Measurements from ENCODE around the gene CYP51A1. TPM values are rescaled to one million over a fixed set of nuclear protein-coding genes. Genes with fewer than 3 reads are reported as not detected.
"Not testable (repeated sequence)": the region's sequence is repeated elsewhere in the genome, so short reads cannot be mapped to it uniquely, and the experiment has no call there.

CYP51A1 gene
- total RNA-seq, 2 experiments from 2014 or later, result 57.8 to 63.3 TPM

DNA sequence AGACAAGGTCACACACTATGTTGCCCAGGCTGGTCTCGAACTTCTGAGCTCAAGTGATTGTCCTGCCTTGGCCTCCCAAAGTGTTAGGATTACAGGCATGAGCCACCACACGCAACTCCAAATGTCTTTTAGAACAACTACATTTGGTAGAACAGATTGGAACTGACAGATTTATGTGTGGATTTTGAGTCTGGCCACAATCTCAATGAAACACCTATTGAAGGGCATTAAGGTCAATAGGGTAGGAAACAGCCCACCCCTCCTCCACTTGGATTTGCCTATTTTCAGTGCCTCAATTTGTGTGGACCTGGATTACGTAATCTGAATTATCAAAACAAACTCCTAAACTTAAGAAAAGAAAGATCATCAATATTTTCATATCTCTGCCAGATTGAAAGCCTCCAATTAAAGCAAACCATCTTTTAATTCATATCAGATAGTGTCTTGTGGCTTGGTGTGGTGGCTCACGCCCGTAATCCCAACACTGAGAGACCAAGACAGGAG is 15.5 kb upstream of the CYP51A1 start:
- H3K4me1 Mint-ChIP-seq, result no peaks in the 10 kb centered on the region
- DNase-seq (no peak), ATAC-seq (no peak)
- POLR2A ChIA-PET, result no interaction called here
- CTCF ChIA-PET, result interaction anchor here (1.0 kb wide), 1 partner anchor 20 kb away, joined by 3 read pairs; no protein-coding TSS in a partner anchor
- H3K9me3 Mint-ChIP-seq (ENCODE audit: low read depth), result no peaks in the 10 kb centered on the region
- H3K27ac Mint-ChIP-seq, result no peak overlapping the region
- no peaks in the 10 kb centered on the region for H3K27me3 Mint-ChIP-seq
- H3K36me3 Mint-ChIP-seq (ENCODE audit: low read depth), result no peaks in the 10 kb centered on the region
- intact Hi-C loops (cut with DNase I, micrococcal nuclease), result no loop called here
- no peak overlapping the region for H3K4me3 Mint-ChIP-seq

DNA sequence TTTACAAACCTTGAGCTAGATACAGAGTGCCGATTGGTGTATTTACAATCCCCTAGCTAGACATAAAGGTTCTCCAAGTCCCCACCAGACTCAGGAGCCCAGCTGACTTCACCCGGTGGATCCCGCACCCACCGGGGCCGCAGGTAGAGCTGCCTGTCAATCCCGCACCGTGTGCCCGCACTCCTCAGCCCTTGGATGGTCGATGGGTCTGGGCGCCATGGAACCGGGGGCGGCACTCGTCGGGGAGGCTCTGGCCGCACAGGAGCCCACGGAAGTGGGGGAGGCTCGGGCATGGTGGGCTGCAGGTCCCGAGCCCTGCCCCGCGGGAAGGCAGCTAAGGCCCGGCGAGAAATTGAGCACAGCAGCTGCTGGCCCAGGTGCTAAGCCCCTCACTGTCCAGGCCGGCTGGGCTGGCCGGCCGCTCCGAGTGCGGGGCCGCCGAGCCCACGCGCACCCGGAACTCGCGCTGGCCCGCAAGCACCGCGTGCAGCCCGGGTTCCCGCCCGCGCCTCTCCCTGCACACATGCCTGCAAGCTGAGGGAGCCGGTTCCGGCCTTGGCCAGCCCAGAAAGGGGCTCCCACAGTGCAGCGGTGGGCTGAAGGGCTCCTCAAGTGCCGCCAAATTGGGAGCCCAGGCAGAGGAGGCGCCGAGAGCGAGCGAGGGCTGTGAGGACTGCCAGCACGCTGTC is 9.1 kb upstream of the CYP51A1 start:
- H3K27me3 Mint-ChIP-seq; intact Hi-C loops (cut with DNase I, micrococcal nuclease); H3K4me1 Mint-ChIP-seq; H3K27ac Mint-ChIP-seq; H3K4me3 Mint-ChIP-seq; H3K36me3 Mint-ChIP-seq (ENCODE audit: low read depth); H3K9me3 Mint-ChIP-seq (ENCODE audit: low read depth); CTCF ChIA-PET; ATAC-seq; DNase-seq: not testable (repeated sequence)
- POLR2A ChIA-PET, result interaction anchor here (0.6 kb wide), 1 partner anchor 10 kb away, joined by 3 read pairs; no protein-coding TSS in a partner anchor

DNA sequence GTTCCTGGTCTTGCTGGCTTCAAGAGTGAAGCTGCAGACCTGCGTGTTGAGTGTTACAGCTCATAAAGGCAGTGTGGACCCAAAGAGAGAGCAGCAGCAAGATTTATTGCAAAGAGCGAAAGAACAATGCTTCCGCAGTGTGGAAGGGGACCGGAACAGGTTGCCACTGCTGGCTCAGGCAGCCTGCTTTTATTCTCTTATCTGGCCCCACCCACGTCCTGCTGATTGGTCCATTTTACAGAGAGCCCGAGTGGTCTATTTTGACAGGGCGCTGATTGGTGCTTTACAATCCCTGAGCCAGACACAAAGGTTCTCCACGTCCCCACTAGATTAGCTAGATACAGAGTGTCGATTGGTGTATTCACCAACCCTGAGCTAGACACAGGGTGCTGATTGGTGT is 8.5 kb upstream of the CYP51A1 start:
- H3K36me3 Mint-ChIP-seq (ENCODE audit: low read depth); H3K4me3 Mint-ChIP-seq; CTCF ChIA-PET; DNase-seq; H3K27me3 Mint-ChIP-seq; POLR2A ChIA-PET; H3K9me3 Mint-ChIP-seq (ENCODE audit: low read depth); ATAC-seq; H3K4me1 Mint-ChIP-seq; intact Hi-C loops (cut with DNase I, micrococcal nuclease); H3K27ac Mint-ChIP-seq: not testable (repeated sequence)

DNA sequence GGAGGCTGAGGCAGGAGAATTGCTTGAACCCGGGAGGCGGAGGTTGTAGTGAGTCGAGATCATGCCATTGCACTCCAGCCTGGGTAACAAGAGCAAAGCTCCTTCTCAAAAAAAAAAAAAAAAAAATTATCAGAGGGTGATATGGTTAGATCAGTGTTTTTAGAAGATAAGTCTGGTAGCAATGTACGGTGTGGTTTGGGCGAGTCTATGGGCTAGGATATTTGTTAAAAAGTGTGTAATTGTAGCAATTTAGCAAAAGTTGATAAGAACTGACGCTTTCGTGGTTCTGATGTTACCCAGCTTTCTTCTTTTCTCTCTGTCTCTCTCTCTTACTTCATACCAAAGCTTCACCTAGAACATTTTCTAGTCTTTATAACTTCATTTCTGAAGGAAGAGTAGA is 6.9 kb upstream of the CYP51A1 start:
- CTCF ChIA-PET, result no interaction called here
- intact Hi-C loops (cut with DNase I, micrococcal nuclease), result no loop called here
- H3K27ac Mint-ChIP-seq, result no peak overlapping the region
- no peak for DNase-seq
- H3K36me3 Mint-ChIP-seq (ENCODE audit: low read depth), result no peaks in the 10 kb centered on the region
- H3K4me3 Mint-ChIP-seq, result no peak overlapping the region
- ATAC-seq, result no peak
- no peaks in the 10 kb centered on the region for H3K4me1 Mint-ChIP-seq
- POLR2A ChIA-PET, result no interaction called here
- H3K9me3 Mint-ChIP-seq (ENCODE audit: low read depth), result no peaks in the 10 kb centered on the region
- no peaks in the 10 kb centered on the region for H3K27me3 Mint-ChIP-seq

DNA sequence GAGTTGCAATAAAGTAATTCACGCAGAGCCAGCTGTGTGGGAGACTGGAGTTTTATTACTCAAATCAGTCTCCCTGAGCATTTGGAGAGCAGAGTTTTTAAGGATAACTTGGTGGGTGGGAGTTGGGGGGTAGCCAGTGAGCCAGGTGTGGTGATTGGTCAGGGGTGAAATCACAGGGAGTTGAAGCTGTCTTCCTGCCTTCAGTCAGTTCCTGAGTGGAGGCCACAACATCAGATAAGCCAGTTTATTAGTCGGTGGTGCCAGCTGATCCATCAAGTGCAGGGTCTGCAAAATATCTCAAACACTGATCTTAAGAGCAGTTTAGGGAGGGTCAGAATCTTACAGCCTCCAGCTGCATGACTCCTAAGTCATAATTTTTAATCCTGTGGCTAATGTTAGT is 3.3 kb upstream of the CYP51A1 start:
- Mint-ChIP-seq H3K27me3 (no peaks in the 10 kb centered on the region), H3K4me3 (no peak overlapping the region), H3K36me3 (ENCODE audit: low read depth) (peaks cover 5% of the 10 kb centered on the region), H3K4me1 (peaks cover 12% of the 10 kb centered on the region), H3K27ac (no peak overlapping the region), H3K9me3 (ENCODE audit: low read depth) (no peaks in the 10 kb centered on the region)
- intact Hi-C loops (cut with DNase I, micrococcal nuclease), result loop anchor here in 1 of 2 experiments (10.0 kb wide), 1 partner anchor 1867 kb away; the partner anchor contains the start of gene BET1
- no peak for ATAC-seq
- no peak for DNase-seq
- ChIA-PET CTCF (no interaction called here), POLR2A (interaction anchor here (0.6 kb wide), 1 partner anchor 288 kb away, joined by 5 read pairs; no protein-coding TSS in a partner anchor)

DNA sequence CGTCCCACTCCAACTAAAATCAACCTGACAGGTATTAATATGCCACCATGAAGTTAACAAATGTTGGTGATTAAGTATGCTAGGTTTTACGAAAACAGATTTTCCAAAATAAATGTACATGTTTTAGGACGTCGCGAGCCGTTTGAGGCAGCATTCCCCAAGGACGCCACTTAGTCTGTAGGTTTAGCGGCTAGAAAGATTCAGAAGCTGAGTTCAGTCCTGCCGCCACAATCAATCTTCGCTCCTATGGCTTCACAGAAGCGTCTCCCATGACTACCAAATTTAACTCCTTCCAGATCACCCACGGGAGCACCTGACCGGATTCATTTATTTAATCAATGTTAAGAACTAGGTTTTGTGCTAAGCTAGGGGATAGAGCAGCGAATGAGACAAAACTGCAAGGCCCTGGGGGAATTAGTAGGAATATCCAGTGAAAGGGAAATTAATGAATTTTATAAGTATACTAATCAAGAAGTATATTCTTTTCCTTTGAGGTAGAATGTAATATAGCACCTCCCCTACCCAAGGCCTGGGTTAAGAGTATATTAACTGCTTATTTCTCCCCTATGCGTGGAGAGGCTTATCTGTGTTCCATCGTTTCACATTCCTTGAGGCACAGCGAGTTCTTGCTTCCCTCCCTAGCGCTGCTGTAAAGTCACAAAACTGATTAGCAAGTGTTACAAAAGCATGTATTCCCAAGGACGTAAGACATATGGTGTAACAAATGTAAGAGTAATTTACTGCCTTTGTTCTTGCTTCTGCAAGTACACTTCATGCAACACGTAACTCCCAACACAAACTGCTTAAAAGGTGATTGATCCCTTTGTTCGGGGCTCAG is 994 bp upstream of the CYP51A1 start:
- DNase-seq, result no peak

DNA sequence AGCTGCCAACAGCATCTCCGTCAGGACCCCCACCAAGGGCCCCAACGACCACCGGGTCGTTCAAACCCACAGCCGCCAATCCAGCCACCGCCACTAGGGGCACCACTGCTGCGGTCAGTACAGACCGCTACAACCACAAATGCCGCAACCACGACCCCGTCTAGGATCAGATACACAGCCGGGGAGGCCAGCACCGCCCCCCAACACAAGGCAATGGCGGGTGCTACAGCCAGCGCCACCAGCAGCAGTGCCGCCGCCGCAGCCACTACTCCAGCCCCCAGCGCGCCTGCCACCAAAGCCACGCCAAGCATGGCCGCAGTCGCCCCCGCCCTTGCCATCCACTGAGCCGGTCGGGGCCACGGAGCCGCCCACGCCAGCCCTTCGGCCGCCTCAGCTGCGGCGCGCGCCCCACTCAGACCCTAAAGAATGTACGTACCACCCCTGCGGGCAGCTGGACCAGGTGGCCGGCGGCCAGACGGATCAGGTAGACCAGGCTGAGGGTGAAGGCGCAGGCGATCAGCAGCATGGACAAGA is 473 bp downstream of the CYP51A1 start:
- DNase-seq, result peak; percentile 77
- ATAC-seq, result peak; percentile 11
- H3K4me3 Mint-ChIP-seq, result peak overlapping the region; percentile 98
- H3K4me1 Mint-ChIP-seq, result peaks cover 20% of the 10 kb centered on the region
- H3K36me3 Mint-ChIP-seq (ENCODE audit: low read depth), result peaks cover 19% of the 10 kb centered on the region
- no peaks in the 10 kb centered on the region for H3K9me3 Mint-ChIP-seq (ENCODE audit: low read depth)
- H3K27me3 Mint-ChIP-seq, result no peaks in the 10 kb centered on the region
- ChIA-PET POLR2A (interaction anchor here (1.8 kb wide), 1 partner anchor 112 kb away, joined by 7 read pairs; the partner anchor contains the start of genes ANKIB1 and KRIT1), CTCF (interaction anchor here (0.7 to 2.7 kb wide), 8 partner anchors 9 to 395 kb away, joined by 3 to 13 read pairs (median 4); partner anchors contain the start of genes GATAD1 and RBM48)
- H3K27ac Mint-ChIP-seq, result peak overlapping the region; percentile 99
- intact Hi-C loops (cut with DNase I, micrococcal nuclease), result loop anchor here (1.0 to 10.0 kb wide), 11 partner anchors 45 to 1871 kb away; partner anchors contain the start of genes AKAP9 (in 2 of the 2), ANKIB1 (in 2 of the 2), GATAD1 (in 2 of the 2) and KRIT1 (in 2 of the 2)

More for the DNA sequence above, 994 bp upstream of the CYP51A1 start:
- POLR2A ChIA-PET, result interaction anchor here (1.5 to 1.8 kb wide), 2 partner anchors 111 to 312 kb away, joined by 6 to 7 read pairs; partner anchors contain the start of genes ANKIB1, GATAD1 and KRIT1
- Mint-ChIP-seq H3K27ac (peak overlapping the region; percentile 99), H3K9me3 (ENCODE audit: low read depth) (no peaks in the 10 kb centered on the region), H3K27me3 (no peaks in the 10 kb centered on the region), H3K36me3 (ENCODE audit: low read depth) (peaks cover 14% of the 10 kb centered on the region), H3K4me1 (peaks cover 20% of the 10 kb centered on the region), H3K4me3 (peak overlapping the region; percentile 98)
- intact Hi-C loops (cut with DNase I, micrococcal nuclease), result loop anchor here (2.0 to 10.0 kb wide), 2 partner anchors 110 to 1870 kb away; partner anchors contain the start of genes ANKIB1 (in 1 of the 2), BET1 (in 1 of the 2) and KRIT1 (in 1 of the 2)
- CTCF ChIA-PET, result interaction anchor here (0.6 to 2.7 kb wide), 7 partner anchors 45 to 1911 kb away, joined by 3 to 13 read pairs (median 4); partner anchors contain the start of genes GATAD1, LRRD1 and RBM48
- ATAC-seq, result no peak

DNA sequence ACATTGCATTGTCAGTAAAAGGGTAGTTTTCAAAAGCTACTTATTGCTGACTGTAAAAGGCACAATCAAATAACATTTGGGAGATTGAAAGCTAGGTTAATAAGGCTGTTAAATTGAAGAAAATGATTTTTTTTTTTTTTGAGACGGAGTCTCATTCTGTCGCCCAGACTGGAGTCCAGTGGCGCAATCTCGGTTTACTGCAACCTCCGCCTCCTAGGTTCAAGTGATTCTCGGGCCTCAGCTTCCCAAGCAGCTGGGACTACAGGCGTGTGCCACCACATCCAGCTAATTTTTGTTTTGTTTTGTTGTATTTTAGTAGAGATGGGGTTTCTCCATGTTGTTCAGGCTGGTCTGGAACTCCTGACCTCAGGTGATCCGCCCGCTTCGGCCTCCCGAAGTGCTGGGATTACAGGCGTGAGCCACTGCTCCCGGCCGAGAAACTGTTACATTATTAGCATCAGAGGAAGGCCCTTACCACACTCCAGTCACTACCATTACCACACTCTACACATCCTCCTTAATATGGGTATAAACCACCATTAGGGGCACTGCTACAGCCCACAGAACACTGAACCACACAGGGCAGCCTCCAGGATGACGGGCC is 1.0 kb downstream of the CYP51A1 start:
- H3K4me3 Mint-ChIP-seq, result peak overlapping the region; percentile 98
- peaks cover 20% of the 10 kb centered on the region for H3K4me1 Mint-ChIP-seq
- DNase-seq (no peak), ATAC-seq (peak; percentile 8)
- no peaks in the 10 kb centered on the region for H3K9me3 Mint-ChIP-seq (ENCODE audit: low read depth)
- CTCF ChIA-PET, result interaction anchor here (0.7 to 2.7 kb wide), 10 partner anchors 12 to 314 kb away, joined by 3 to 13 read pairs (median 3); partner anchors contain the start of genes GATAD1 and LRRD1
- peak overlapping the region; percentile 99 for H3K27ac Mint-ChIP-seq
- POLR2A ChIA-PET, result interaction anchor here (0.6 to 1.1 kb wide), 5 partner anchors 20 to 396 kb away, joined by 3 to 5 read pairs (median 4); partner anchors contain the start of genes ANKIB1, GATAD1, KRIT1 and RBM48
- intact Hi-C loops (cut with DNase I, micrococcal nuclease), result loop anchor here (5.0 to 10.0 kb wide), 2 partner anchors 251 to 1872 kb away; partner anchors contain the start of genes BET1 (in 1 of the 2) and MTERF1 (in 1 of the 2)
- peaks cover 21% of the 10 kb centered on the region for H3K36me3 Mint-ChIP-seq (ENCODE audit: low read depth)
- H3K27me3 Mint-ChIP-seq, result no peaks in the 10 kb centered on the region

DNA sequence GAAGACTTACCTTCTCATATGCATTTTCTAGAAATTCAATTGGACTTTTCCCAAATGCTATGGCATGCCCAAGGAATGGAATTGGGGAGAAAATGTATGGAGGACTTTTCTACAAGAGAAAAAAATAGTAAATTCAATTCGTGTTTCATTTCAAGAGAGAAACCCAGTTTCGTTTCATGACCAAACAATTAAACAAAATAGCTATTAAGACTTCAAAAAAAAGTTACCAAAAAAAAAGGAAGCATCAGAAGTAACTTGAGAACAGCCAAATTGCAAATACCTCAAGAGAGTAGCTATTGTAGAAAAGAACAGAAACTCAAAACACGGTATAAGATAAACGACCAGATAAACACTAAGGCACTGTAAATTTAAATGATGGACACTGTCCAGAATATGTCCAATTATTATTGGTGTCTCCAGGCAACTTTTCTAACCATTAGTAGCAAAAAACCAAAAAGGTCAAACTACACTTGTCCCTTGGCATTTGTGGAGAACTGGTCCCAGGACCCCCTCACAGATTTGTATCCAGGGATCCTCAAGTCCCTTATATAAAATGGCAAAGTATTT is 2.4 kb downstream of the CYP51A1 start:
- peaks cover 32% of the 10 kb centered on the region for H3K36me3 Mint-ChIP-seq (ENCODE audit: low read depth)
- CTCF ChIA-PET, result interaction anchor here (0.7 to 1.0 kb wide), 2 partner anchors 214 to 302 kb away, joined by 3 to 4 read pairs; no protein-coding TSS in a partner anchor
- intact Hi-C loops (cut with DNase I, micrococcal nuclease), result loop anchor here (5.0 to 10.0 kb wide), 2 partner anchors 250 to 1873 kb away; partner anchors contain the start of genes BET1 (in 1 of the 2) and MTERF1 (in 1 of the 2)
- POLR2A ChIA-PET, result interaction anchor here (0.9 kb wide), 1 partner anchor 316 kb away, joined by 3 read pairs; the partner anchor contains the start of gene GATAD1
- no peaks in the 10 kb centered on the region for H3K27me3 Mint-ChIP-seq
- no peak overlapping the region for H3K27ac Mint-ChIP-seq
- no peaks in the 10 kb centered on the region for H3K9me3 Mint-ChIP-seq (ENCODE audit: low read depth)
- ATAC-seq (no peak), DNase-seq (no peak)
- peaks cover 20% of the 10 kb centered on the region for H3K4me1 Mint-ChIP-seq
- H3K4me3 Mint-ChIP-seq, result no peak overlapping the region

DNA sequence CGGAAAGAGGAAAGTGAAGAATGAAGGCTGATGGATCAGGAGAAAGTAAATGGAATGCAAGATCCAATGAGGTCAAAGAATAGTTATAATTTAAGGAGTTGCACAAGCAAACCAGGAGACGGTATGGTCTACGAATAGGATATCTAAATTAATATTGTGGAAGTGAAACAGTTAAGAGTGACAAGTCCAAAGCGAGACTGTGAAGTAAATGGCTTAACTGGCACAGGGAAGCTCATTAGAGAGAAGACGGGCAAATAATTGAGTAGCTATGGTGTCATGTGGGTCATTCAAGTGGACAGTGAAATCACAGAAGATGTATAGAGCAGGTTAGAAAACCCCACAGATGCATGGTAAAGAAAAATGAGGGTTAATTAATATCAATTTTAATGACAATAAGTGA is 3.2 kb downstream of the CYP51A1 start:
- H3K27me3 Mint-ChIP-seq, result no peaks in the 10 kb centered on the region
- no peak overlapping the region for H3K27ac Mint-ChIP-seq
- H3K4me3 Mint-ChIP-seq, result no peak overlapping the region
- H3K4me1 Mint-ChIP-seq, result peaks cover 20% of the 10 kb centered on the region
- intact Hi-C loops (cut with DNase I, micrococcal nuclease), result loop anchor here (5.0 to 10.0 kb wide), 2 partner anchors 249 to 1874 kb away; partner anchors contain the start of genes BET1 (in 1 of the 2) and MTERF1 (in 1 of the 2)
- peaks cover 37% of the 10 kb centered on the region for H3K36me3 Mint-ChIP-seq (ENCODE audit: low read depth)
- ChIA-PET POLR2A (no interaction called here), CTCF (no interaction called here)
- no peaks in the 10 kb centered on the region for H3K9me3 Mint-ChIP-seq (ENCODE audit: low read depth)
- no peak for DNase-seq
- ATAC-seq, result no peak
